ENCODE measurements around the gene NFILZ.
"Not testable (repeated sequence)": the region's sequence is repeated elsewhere in the genome, so short reads cannot be mapped to it uniquely, and the experiment has no call there.

NFILZ gene

DNA sequence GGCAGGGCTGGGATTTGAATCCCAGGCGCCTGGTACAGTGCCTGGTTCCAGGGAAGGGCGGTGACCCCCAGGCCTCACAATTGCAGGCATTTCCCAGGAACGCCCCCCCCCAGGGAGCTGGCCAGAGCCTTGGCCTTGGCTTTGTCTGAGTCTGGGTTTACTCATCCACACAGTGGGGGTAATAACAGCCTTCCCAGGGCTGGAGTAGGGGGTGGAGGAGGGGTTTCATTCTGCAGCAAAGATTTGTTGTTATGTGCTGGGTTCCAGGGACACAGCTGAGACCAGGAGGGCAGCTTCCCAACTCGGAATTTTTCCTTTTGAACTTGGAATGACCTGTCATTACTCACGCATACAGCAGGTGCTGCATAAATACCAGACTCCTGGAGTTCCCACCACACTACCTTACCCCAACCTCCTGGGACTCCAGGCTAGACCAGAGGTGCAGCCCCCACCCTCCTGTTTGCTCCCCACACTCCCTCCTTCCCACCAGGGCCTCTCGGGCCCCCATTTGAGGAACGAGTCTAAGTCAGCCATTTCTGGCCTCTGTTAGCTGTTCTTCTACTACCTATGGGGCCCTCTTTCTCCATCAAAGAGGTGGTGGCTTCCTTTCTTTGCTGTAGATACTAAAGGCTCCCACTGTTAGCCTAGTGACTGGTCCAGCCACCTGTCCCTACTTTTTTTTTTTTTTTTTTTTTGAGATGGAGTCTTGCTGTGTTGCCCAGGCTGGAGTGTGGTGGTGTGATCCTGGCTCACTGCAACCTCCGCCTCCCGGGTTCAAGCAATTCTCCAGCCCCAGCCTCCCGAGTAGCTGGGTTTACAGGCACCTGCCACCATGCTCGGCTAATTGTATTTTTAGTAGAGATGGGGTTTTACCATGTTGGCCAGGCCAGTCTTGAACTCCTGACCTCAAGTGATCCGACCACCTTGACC is 18.3 kb upstream of the NFILZ start:
- no peak for DNase-seq

DNA sequence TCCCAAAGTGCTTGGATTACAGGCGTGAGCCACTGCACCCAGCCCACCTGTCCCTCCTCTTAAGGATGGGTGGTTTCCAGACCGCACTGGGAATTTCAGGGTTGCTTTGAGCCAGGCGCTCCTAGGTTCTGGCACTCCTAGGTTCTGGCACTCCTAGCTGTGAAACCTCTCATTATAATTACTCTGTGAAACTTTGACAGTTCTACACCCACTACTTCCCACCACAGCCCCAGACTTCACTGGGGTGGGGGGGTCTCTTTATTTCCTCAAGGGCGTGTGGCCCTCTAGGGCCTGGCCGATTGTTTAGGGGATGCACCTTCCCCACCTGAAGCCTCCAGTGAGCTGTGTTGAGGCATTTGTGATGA is 17.6 kb upstream of the NFILZ start:
- no peak for DNase-seq

DNA sequence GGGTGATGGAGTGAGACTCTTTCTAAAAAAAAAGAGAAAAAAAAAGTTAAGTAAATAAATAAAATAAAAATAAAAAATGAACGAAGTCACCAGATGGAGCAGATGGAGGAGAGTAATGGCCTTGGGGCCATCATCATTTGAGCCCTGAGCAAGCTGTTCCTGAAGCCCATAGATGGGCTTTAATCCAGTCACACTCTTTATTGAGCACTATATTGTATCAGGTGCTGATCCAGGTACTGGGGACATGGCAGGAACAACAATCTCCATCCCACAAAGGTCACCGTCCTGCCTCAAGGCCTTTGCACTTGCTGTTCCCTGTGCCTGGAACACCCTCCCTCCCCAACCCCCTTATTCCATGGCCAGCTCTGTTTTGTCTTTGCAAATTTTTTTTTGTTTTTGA is 16.0 kb upstream of the NFILZ start:
- DNase-seq = no peak

DNA sequence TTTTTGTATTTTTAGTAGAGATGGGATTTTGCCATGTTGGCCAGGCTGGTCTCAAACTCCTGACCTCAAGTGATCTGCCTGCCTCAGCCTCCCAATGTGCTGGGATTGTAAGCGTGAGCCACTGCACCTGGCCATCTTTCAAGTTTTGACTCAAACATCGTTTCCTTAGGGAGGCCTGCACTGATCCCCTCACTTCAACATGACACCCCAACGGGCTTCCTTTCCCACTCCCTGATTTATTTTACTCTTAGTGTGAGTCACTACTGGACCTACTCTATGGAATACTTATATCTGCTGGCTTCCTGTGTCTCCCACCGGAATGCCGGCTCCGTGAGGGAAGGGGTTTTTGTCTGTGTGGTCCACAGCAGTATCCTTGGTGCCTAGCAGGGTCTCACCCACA is 15.4 kb upstream of the NFILZ start:
- DNase-seq = no peak

DNA sequence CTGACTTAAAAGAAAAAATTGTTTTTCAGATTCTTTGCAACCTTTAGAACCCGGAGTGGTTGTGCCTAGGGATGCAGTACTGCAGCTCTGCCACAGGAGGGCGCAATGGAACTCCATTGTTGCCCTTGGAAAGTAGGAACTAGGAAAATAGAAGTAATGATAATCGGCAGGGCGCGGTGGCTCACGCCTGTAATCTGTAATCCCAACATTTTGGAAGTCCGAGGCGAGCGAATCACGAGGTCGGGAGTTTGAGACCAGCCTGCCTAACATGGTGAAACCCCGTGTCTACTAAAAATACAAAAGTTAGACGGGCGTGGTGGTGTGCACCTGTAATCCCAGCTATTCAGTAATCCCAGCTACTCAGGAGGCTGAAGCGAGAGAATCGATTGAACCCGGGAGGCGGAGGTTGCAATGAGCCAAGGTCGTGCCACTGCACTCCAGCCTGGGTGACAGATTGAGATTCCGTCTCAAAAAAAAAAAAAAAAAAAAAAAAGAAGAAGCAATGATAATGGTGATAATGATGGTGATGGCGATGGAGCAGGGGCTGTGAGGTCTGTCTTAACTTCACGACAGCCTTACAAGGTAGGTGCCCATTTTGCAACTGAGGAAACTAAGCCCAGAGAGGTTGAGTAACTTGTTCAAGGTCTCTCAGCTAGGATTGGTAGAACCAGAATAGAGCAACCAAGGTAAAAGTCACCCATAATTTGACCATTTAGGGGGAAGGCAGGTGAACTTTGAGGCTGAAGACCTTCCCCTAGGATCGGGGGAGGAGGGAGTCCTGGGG is 14.4 kb upstream of the NFILZ start:
- DNase-seq = no peak

DNA sequence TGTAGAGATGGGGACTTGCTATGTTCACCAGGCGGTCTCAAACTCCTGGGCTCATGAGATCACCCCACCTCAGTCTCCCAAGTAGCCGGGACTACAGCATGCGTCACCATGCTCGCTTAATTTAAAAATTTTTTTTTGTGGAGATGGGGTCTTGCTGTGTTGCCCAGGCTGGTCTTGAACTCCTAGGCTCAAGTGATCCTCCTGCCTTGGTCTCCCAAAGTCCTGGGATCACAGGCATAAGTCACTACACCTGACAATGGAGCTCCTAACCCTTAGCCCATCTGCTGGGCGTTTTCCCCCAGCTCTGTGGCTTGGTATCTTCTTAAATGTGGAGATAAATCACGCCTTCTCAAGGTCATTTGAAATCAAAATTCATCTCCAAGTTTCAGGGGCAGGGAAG is 13.6 kb upstream of the NFILZ start:
- DNase-seq = no peak

DNA sequence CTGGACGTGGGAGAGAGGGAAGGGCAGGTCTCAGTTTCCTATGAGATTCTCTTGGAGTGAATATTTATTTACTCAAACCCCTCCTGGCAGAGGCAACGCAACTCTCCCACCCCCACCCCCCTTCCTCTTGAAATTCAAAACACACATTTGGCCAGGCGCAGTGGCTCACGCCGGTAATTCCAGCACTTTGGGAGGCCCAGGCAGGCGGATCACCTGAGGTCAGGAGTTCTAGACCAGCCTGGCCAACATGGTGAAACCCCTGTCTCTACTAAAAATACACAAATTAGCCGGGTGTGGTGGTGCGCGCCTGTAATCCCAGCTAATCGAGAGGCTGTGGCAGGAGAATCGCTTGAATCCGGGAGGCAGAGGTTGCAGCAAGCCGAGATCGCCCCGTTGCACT is 13.1 kb upstream of the NFILZ start:
- DNase-seq = not testable (repeated sequence)

DNA sequence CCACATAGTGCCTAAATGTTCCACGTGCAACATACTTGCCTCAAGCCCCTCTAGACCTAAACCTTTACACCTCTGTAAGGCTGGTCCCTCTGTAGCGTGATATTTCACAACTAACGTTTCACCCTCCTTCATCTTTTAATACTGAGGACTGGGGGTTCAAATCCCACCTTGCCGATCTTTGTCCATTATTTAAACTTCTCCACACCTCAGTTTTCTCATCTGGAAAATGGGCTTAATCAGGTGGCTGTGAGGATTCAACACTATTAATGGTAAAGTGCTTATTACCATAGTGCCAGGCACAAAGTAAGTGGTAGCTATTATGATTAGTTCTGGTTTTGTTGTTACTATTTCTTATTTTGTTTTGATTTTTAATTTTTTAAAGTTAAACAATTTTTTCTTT is 12.4 kb upstream of the NFILZ start:
- DNase-seq = no peak

DNA sequence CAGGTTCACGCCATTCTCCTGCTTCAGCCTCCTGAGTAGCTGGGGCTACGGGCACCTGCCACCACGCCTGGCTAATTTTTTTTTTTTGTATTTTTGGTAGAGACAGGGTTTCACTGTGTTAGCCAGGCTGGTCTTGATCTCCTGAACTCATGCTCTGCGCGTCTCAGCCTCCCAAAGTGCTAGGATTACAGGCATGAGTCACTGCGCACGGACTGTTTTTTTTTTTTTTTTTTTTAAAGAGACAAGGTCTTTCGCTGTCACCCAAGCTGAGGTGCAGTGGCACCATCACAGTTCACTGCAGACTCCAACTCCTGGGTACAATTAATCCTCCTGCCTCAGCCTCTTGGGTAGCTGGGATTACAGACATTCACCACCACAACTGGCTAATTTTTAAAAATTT is 11.7 kb upstream of the NFILZ start:
- DNase-seq = no peak

DNA sequence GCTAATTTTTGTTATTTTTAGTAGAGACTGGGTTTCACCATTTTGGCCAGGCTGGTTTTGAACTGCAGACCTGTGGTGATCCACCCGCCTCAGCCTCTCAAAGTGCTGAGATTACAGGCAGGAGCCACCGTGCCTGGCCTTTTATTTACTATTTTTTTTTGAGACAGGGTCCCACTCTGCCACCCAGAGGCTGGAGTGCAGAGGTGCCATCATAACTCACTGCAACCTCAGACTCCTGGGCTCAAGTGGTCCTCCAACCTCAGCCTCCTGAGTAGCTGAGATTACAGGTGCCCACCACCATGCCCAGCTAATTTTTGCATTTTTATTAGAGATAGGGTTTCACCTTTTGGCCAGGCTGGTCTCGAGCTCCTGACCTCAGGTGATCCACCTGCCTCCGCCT is 7.5 kb upstream of the NFILZ start:
- DNase-seq = not testable (repeated sequence)

DNA sequence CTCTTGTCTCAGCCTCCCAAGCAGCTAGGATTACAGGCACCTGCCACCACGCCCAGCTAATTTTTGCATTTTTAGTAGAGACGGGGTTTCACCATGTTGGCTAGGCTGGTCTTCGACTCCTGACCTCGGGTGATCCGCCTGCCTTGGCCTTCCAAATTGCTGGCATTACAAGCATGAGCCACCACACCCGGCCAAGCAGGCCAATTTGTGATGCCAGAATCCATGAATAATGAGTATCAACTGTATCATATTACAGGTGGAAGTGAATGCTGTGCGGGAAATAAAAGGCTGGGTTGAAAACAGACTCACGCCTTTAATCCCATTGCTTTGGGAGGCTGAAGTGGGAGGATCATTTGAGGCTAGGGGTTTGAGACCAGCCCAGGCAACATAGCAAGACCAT is 3.6 kb upstream of the NFILZ start:
- no peak for DNase-seq

DNA sequence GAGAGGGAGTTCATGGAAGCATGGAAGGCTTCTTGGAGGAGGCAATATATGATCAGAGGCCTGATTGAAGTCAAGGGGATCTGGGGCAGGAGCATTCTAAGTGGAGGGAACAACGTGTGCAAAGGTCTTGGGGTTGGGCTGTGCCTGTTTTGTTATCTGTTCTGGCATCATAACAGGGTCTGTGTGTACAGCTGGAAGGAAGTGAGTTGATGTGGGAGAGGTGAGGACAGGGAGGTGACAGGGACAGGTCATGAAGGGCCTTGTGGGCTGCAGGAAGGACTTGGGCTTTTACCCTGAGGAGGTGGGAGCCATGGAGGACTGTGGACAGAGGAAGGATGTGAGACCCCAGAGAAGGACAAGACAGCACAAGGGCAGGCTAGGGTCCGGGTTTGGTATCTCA is 1.2 kb upstream of the NFILZ start:
- DNase-seq = no peak

DNA sequence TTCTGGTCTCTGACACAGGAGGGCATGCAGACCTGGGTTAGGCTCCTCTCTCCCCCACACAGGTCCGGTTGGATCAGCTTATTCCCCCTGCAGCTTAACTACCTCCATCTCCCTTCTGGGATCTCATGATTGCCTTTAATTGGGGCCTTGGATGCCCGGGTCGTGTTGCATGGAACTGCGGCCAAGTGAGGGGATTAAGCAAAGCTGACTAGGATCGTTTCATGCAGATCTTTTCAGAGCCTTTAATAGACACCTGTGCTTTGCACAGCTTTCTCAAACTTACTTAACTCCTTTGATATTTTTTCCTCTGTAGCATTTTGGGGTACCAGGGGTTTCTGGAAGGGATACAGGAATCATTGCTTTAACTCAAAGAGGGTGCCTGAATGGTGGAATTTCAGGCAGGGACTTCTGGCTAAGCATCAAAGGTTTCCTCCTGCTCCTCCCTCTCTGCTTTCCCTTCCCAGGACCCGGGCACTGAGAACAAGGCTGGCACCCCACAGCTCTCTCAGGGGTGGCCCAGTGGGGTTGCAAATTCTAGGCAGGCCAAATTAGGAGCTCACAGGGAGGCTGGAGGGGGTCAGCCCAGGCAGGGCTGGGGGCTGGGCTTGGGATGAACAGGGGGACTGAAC is 477 bp downstream of the NFILZ start:
- no peak for DNase-seq

DNA sequence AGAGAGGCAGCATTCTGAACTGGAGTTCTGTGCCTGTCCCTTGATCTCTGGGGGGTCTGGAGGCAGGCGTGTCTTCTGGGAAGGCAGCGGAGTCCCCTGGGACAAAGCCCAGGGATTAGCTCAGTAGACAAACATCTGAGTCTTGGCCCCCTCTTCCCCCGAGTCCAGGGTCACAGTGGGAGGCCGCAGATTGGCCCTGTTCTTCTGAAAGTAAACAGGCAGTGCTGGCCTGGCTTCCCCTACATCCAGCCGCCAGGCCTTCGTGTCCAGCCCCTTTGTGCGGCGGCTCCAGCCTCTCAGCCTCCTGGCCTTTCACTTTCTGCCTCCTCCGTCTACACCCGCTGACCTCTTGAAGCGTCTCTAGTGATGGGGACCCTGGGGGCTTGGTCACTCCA is 989 bp downstream of the NFILZ start:
- no peak for DNase-seq

DNA sequence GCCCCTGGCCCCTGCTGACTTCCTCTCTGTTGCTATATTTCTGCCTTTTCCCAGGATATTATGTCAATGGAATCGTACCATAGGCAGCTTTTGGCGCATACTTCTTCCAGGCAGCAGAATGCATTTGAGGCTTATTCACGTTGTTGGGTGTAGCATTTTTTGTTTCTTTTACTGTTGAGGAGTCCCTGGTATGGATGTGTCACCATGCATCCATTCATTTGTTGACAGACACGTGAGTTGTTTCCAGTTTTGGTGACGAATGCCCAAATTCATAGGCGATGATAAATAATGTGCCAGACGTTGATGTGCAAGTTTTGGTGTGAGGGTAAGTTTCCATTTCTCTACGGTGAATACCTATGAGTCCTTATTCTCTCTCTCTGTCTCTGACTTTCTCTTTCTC is 5.0 kb downstream of the NFILZ start:
- no peak for DNase-seq

DNA sequence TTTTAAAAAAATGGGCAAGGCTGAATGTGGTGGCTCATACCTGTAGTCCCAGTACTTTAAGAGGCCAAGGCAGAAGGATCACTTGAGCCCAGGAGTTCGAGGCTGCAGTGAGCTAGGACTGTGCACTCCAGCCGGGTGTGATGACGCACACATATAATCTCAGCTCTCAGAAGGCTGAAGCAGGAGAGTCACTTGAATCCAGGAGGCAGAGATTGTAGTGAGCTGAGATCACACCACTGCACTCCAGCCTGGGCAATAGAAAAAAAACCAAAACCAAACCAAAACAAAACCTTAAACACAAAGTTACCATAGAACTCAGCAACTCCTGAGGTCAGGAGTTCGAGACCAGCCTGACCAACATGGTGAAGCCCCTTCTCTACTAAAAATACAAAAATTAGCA is 6.6 kb downstream of the NFILZ start:
- DNase-seq = not testable (repeated sequence)

DNA sequence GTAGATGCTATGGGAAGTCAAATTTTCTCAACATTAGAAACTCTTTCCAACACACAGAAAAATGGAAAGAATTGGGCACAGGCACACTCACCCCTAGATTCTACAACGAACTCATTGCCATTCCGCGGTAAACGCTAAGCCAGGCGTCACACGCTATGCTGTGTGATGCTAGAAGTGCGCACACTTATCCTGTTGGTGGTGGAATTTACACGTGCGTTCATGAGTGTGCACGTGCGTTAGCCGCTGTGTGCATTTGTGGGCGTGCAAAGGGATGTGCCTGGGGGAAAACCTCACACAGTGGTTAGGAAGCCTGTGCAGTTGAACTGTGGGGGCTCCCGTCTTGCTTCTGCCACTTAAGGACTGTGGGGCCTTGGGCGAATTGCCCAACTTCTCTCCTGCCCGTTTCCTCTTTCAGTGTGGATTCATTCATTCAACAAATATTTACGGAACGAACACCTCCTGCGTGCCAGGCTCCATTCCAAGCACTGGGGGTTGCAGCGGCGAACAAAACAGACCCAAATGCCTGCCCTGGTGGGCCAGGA is 7.7 kb downstream of the NFILZ start:
- no peak for DNase-seq

DNA sequence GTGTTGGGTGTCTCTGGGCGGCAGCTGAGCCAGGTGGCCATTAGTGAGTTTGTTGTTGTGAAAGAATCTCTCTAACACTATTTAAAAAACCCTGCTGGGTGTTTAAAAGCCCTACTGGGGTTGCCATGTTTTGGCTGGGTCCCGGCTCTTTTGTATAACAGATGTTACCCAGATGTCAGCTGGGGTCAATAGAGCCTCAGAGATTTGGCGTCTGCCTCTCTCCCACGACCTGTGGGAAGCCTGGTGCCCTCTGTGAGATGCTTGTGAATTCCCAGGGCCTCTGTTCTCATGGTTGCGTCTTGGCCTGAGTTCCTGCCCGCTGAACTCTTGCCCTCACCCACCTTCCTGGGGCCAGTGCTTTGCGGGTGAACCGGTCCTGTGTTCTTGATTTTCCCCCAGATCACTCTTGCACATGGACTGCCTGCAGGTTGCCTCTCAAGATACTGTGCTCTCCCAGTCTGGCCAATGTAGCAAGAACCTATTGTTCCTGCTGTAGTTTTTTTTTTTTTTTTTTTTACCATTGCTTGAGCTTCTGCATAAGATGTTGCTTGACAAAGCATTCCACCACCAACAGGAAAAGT is 9.5 kb downstream of the NFILZ start:
- DNase-seq = no peak

DNA sequence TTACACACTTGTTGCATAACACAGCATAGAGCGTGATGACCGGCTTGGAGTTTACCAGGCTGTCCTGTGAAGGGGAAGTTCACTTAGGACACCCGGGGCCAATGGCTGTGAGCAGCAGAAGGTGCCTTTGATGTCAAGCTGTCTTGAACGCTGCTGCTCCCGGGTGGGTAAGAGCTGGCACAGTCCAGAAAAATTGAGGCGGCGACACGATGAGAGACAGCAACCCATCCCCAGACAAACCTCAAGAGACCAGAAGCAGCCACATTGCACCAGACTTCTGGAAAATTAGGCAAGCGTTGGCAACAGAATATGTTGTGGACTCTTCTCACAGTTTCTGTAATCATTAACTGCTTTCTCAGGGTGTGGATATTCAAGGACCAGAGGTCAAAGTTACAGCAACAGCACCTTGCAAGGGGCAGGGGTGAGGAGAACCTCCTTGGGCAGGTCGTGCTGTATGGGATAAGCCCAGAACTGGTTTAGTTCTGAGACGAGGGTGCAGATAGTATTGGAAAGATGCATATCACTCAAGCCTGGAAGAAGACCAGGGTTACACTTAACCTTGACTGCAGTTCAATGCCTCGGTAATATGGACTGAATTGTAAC is 10.1 kb downstream of the NFILZ start:
- DNase-seq = no peak

DNA sequence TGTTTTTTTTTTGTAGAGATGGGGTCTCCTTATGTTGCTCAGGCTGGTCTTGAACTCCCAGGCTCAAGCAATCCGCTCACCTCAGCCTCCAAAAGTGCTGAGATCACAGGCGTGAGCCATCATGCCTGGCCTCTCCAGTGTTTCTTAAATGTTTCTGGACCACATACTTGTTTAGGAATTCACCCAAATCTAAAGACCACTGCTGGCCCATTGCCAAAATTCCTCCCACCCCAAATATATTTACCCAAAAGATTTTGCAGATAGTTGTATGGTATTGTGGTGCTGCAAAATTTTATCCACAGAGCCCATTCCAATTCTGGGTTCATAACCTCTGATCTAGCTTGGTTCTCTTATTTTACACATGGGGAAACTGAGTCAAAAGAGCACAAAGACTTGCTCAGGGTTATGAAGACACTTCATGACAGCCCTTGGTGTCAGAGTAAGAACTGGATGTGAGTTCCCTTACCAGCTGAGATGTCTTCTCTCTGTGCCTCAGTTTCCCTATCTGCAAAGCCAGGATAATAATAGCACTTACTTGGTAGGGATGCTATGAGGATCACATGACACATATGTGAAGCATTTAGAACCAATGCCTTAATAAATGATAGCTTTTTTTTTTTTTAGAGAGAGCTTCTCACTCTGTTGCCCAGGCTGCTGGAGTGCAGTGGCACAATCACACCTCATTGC is 10.9 kb downstream of the NFILZ start:
- no peak for DNase-seq

DNA sequence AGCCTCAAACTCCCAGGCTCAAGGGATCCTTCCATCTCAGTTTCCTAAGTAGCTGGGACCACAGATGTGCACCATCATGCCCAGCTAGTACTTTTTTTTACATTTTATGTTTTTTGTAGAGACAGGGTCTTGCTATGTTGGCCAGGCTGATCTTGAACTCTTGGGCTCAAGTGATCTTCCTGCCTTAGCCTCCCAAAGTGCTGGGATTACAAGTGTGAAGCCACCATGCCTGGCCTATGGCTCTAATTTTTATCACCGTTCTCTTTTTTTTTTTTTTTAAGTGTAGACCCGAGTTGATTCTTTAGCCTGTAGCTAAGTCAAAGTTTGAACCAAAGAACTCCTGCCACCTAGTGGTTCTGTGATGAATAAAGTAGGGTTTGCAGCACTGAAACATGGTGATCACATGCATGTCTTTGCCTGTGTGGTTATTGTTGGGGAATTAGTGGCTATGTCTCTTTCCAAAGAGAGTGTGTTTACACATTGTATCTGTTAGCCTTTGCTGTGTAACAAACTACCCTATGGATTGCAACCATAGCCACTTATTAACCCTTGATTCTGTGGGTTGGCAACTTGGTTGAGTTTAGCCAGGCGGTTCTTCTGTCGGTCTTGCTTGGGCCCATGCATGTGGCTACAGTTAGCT is 11.6 kb downstream of the NFILZ start:
- no peak for DNase-seq

DNA sequence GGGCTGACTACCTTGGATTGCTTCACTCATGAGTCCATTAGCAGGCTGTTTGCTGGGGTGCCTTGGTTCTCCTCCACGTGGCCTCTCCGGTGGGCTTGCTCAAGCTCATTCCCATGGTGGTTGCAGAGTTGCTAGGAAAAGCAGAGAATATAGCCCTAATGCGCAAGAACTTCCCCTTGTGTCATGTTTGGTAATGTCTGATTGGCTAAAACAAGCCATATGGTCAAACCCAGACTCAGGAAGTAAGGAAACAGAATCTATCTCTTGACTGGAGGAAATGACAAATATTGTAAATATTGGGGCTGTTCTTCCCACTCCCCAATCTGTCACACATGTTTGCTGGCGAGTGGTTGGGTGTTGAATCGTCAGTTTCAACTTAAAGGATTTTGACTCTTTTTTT is 12.1 kb downstream of the NFILZ start:
- no peak for DNase-seq
